ENCODE results near the gene NEK7.

The NEK7 gene

GRCh38 chr1:198273748-198274295 is 117.0 kb downstream of the NEK7 start:
- no peak overlapping the region for H3K4me3 ChIP-seq (ENCODE audit: insufficient read depth in 1 of 2, low read depth in 1 of 2, low read length in 2 of 2)
- H2AFZ ChIP-seq (ENCODE audit: low read depth, low read length), result no peak overlapping the region
- no peak overlapping the region for H3K27ac ChIP-seq (ENCODE audit: low read length, poor library complexity, severe bottlenecking)
- no peak overlapping the region for H3K4ac ChIP-seq (ENCODE audit: low read depth in 1 of 2, low read length in 2 of 2)
- H3K23ac ChIP-seq (ENCODE audit: low read length in 2 of 2), result no peak overlapping the region
- H2BK12ac ChIP-seq (ENCODE audit: low read length in 2 of 2), result no peak overlapping the region
- no peak overlapping the region for H4K8ac ChIP-seq (ENCODE audit: low read length)
- peaks cover 6% of the 10 kb centered on the region for H3K79me1 ChIP-seq (replicated peaks; ENCODE audit: low read length, poor library complexity, severe bottlenecking)
- no peaks in the 10 kb centered on the region for H3K36me3 ChIP-seq (ENCODE audit: control insufficient read depth in 1 of 2, insufficient read depth in 2 of 2, low read depth in 1 of 2, low read length in 2 of 2)
- no peak overlapping the region for H4K91ac ChIP-seq (ENCODE audit: low read length)
- H3K9me3 ChIP-seq (ENCODE audit: control insufficient read depth, low read length), result no peaks in the 10 kb centered on the region
- H2AK5ac ChIP-seq (ENCODE audit: low read length, severe bottlenecking), result no peak overlapping the region
- no peak overlapping the region for H2BK120ac ChIP-seq (ENCODE audit: low read depth, low read length)
- H3K14ac ChIP-seq (ENCODE audit: low read length in 2 of 2), result no peak overlapping the region
- H3K4me2 ChIP-seq (ENCODE audit: low read length, poor library complexity, severe bottlenecking), result no peak overlapping the region
- no CpG with 5 or more reads among the region's 1 CpG for WGBS
- no peak overlapping the region for H3K18ac ChIP-seq (ENCODE audit: low read depth in 1 of 2, low read length in 2 of 2)
- H2BK5ac ChIP-seq (ENCODE audit: low read depth, low read length, poor library complexity, severe bottlenecking), result no peak overlapping the region
- H3K4me1 ChIP-seq (ENCODE audit: control insufficient read depth, insufficient read depth, low read depth, low read length), result no peaks in the 10 kb centered on the region
- no peak for DNase-seq
- H3K9ac ChIP-seq (ENCODE audit: low read length), result no peak overlapping the region
- H3K27me3 ChIP-seq (ENCODE audit: control insufficient read depth in 1 of 2, insufficient read depth in 1 of 2, low read length in 2 of 2), result no peaks in the 10 kb centered on the region
- H2BK15ac ChIP-seq (ENCODE audit: low read depth, poor library complexity, severe bottlenecking), result no peak overlapping the region

GRCh38 chr1:198275597-198275996 is 118.8 kb downstream of the NEK7 start:
- no peak overlapping the region for H3K18ac ChIP-seq (ENCODE audit: low read depth in 1 of 2, low read length in 2 of 2)
- H2AFZ ChIP-seq (ENCODE audit: low read depth, low read length), result no peak overlapping the region
- H4K8ac ChIP-seq (ENCODE audit: low read length), result no peak overlapping the region
- no peak overlapping the region for H3K4ac ChIP-seq (ENCODE audit: low read depth in 1 of 2, low read length in 2 of 2)
- H3K14ac ChIP-seq (ENCODE audit: low read length in 2 of 2), result no peak overlapping the region
- peaks cover 5% of the 10 kb centered on the region for H3K79me1 ChIP-seq (replicated peaks; ENCODE audit: low read length, poor library complexity, severe bottlenecking)
- 93% methylated on average over 1 of the region's 1 CpG for WGBS
- H3K27me3 ChIP-seq (ENCODE audit: control insufficient read depth in 1 of 2, insufficient read depth in 1 of 2, low read length in 2 of 2), result no peaks in the 10 kb centered on the region
- peaks cover 0 to 5% of the 10 kb centered on the region in 2 experiments for H3K36me3 ChIP-seq (ENCODE audit: control insufficient read depth in 1 of 2, insufficient read depth in 2 of 2, low read depth in 1 of 2, low read length in 2 of 2)
- H2BK12ac ChIP-seq (ENCODE audit: low read length in 2 of 2), result no peak overlapping the region
- no peak overlapping the region for H2AK5ac ChIP-seq (ENCODE audit: low read length, severe bottlenecking)
- no peaks in the 10 kb centered on the region for H3K9me3 ChIP-seq (ENCODE audit: control insufficient read depth, low read length)
- no peak overlapping the region for H3K9ac ChIP-seq (ENCODE audit: low read length)
- H4K91ac ChIP-seq (ENCODE audit: low read length), result no peak overlapping the region
- no peak overlapping the region for H3K4me2 ChIP-seq (ENCODE audit: low read length, poor library complexity, severe bottlenecking)
- no peak overlapping the region for H2BK120ac ChIP-seq (ENCODE audit: low read depth, low read length)
- no peaks in the 10 kb centered on the region for H3K4me1 ChIP-seq (ENCODE audit: control insufficient read depth, insufficient read depth, low read depth, low read length)
- H3K4me3 ChIP-seq (ENCODE audit: insufficient read depth in 1 of 2, low read depth in 1 of 2, low read length in 2 of 2), result no peak overlapping the region
- no peak overlapping the region for H3K23ac ChIP-seq (ENCODE audit: low read length in 2 of 2)
- H3K27ac ChIP-seq (ENCODE audit: low read length, poor library complexity, severe bottlenecking), result no peak overlapping the region
- H2BK15ac ChIP-seq (ENCODE audit: low read depth, poor library complexity, severe bottlenecking), result no peak overlapping the region
- no peak for DNase-seq
- no peak overlapping the region for H2BK5ac ChIP-seq (ENCODE audit: low read depth, low read length, poor library complexity, severe bottlenecking)

- Histone ChIP-seq H2BK12ac (ENCODE audit: low read length in 2 of 2) (no peak overlapping the region), H2BK120ac (ENCODE audit: low read depth, low read length) (no peak overlapping the region), H3K27ac (ENCODE audit: low read length, poor library complexity, severe bottlenecking) (no peak overlapping the region), H2AK5ac (ENCODE audit: low read length, severe bottlenecking) (no peak overlapping the region), H4K8ac (ENCODE audit: low read length) (no peak overlapping the region), H2BK5ac (ENCODE audit: low read depth, low read length, poor library complexity, severe bottlenecking) (no peak overlapping the region), H3K27me3 (ENCODE audit: control insufficient read depth in 1 of 2, insufficient read depth in 1 of 2, low read length in 2 of 2) (no peaks in the 10 kb centered on the region), H3K9ac (ENCODE audit: low read length) (no peak overlapping the region), H3K36me3 (ENCODE audit: control insufficient read depth in 1 of 2, insufficient read depth in 2 of 2, low read depth in 1 of 2, low read length in 2 of 2) (peaks cover 0 to 5% of the 10 kb centered on the region in 2 experiments), H3K4me3 (ENCODE audit: insufficient read depth in 1 of 2, low read depth in 1 of 2, low read length in 2 of 2) (no peak overlapping the region), H3K9me3 (ENCODE audit: control insufficient read depth, low read length) (no peaks in the 10 kb centered on the region), H3K4me1 (ENCODE audit: control insufficient read depth, insufficient read depth, low read depth, low read length) (no peaks in the 10 kb centered on the region), H3K4ac (ENCODE audit: low read depth in 1 of 2, low read length in 2 of 2) (no peak overlapping the region), H3K4me2 (ENCODE audit: low read length, poor library complexity, severe bottlenecking) (no peak overlapping the region), H3K79me1 (replicated peaks; ENCODE audit: low read length, poor library complexity, severe bottlenecking) (peaks cover 1% of the 10 kb centered on the region), H2BK15ac (ENCODE audit: low read depth, poor library complexity, severe bottlenecking) (no peak overlapping the region), H2AFZ (ENCODE audit: low read depth, low read length) (no peak overlapping the region), H3K18ac (ENCODE audit: low read depth in 1 of 2, low read length in 2 of 2) (no peak overlapping the region), H3K14ac (ENCODE audit: low read length in 2 of 2) (no peak overlapping the region), H4K91ac (ENCODE audit: low read length) (no peak overlapping the region), H3K23ac (ENCODE audit: low read length in 2 of 2) (no peak overlapping the region)
- no CpG with 5 or more reads among the region's 1 CpG for WGBS
- DNase-seq, result no peak
Measured at GRCh38 chr1:198276241-198276640, 119.4 kb downstream of the NEK7 start.

GRCh38 chr1:198278943-198279342 is 122.1 kb downstream of the NEK7 start:
- Histone ChIP-seq H2BK120ac (ENCODE audit: low read depth, low read length) (no peak overlapping the region), H3K23ac (ENCODE audit: low read length in 2 of 2) (no peak overlapping the region), H3K18ac (ENCODE audit: low read depth in 1 of 2, low read length in 2 of 2) (no peak overlapping the region), H2AK5ac (ENCODE audit: low read length, severe bottlenecking) (no peak overlapping the region), H3K36me3 (ENCODE audit: control insufficient read depth in 1 of 2, insufficient read depth in 2 of 2, low read depth in 1 of 2, low read length in 2 of 2) (peaks cover 0 to 18% of the 10 kb centered on the region in 2 experiments), H4K8ac (ENCODE audit: low read length) (no peak overlapping the region), H3K9me3 (ENCODE audit: control insufficient read depth, low read length) (no peaks in the 10 kb centered on the region), H3K4ac (ENCODE audit: low read depth in 1 of 2, low read length in 2 of 2) (no peak overlapping the region), H3K27me3 (ENCODE audit: control insufficient read depth in 1 of 2, insufficient read depth in 1 of 2, low read length in 2 of 2) (no peaks in the 10 kb centered on the region), H3K4me2 (ENCODE audit: low read length, poor library complexity, severe bottlenecking) (no peak overlapping the region), H3K4me3 (ENCODE audit: insufficient read depth in 1 of 2, low read depth in 1 of 2, low read length in 2 of 2) (no peak overlapping the region), H4K91ac (ENCODE audit: low read length) (no peak overlapping the region), H3K79me1 (replicated peaks; ENCODE audit: low read length, poor library complexity, severe bottlenecking) (peaks cover 1% of the 10 kb centered on the region), H3K27ac (ENCODE audit: low read length, poor library complexity, severe bottlenecking) (no peak overlapping the region), H3K14ac (ENCODE audit: low read length in 2 of 2) (no peak overlapping the region), H2BK12ac (ENCODE audit: low read length in 2 of 2) (no peak overlapping the region), H3K9ac (ENCODE audit: low read length) (no peak overlapping the region), H3K4me1 (ENCODE audit: control insufficient read depth, insufficient read depth, low read depth, low read length) (no peaks in the 10 kb centered on the region), H2BK15ac (ENCODE audit: low read depth, poor library complexity, severe bottlenecking) (no peak overlapping the region), H2BK5ac (ENCODE audit: low read depth, low read length, poor library complexity, severe bottlenecking) (no peak overlapping the region), H2AFZ (ENCODE audit: low read depth, low read length) (no peak overlapping the region)
- no peak for DNase-seq
- WGBS, result no CpG with 5 or more reads among the region's 1 CpG
